ENCODE data around the gene FILIP1L. TPM values are rescaled to one million over a fixed set of nuclear protein-coding genes. Genes with fewer than 3 reads are reported as not detected.

The FILIP1L gene
- total RNA-seq, 1 experiment from 2014 or later, result 4.3 TPM

- Histone ChIP-seq H3K9me3 (ENCODE audit: low read depth, low read length, poor library complexity, severe bottlenecking) (no peaks in the 10 kb centered on the region), H3K4me3 (ENCODE audit: low read depth, low read length, poor library complexity, severe bottlenecking) (no peak overlapping the region), H3K36me3 (ENCODE audit: insufficient read depth, low read length, poor library complexity, severe bottlenecking) (no peaks in the 10 kb centered on the region), H3K4me1 (ENCODE audit: insufficient read depth, low read length, poor library complexity, severe bottlenecking) (no peaks in the 10 kb centered on the region), H3K27me3 (replicated peaks; ENCODE audit: insufficient read depth, low read depth, low read length, poor library complexity) (no peaks in the 10 kb centered on the region), H3K27ac (ENCODE audit: low read depth, low read length, poor library complexity, severe bottlenecking) (no peak overlapping the region)
- CTCF ChIA-PET, result no interaction called here
- BruUV-seq (replicated peaks), result no TSS peak
- intact Hi-C loops (cut with micrococcal nuclease; ENCODE audit: unreplicated experiment), result no loop called here
- DNase-seq (ENCODE audit: low spot score), result no peak
- TF ChIP-seq, protein P1, sequence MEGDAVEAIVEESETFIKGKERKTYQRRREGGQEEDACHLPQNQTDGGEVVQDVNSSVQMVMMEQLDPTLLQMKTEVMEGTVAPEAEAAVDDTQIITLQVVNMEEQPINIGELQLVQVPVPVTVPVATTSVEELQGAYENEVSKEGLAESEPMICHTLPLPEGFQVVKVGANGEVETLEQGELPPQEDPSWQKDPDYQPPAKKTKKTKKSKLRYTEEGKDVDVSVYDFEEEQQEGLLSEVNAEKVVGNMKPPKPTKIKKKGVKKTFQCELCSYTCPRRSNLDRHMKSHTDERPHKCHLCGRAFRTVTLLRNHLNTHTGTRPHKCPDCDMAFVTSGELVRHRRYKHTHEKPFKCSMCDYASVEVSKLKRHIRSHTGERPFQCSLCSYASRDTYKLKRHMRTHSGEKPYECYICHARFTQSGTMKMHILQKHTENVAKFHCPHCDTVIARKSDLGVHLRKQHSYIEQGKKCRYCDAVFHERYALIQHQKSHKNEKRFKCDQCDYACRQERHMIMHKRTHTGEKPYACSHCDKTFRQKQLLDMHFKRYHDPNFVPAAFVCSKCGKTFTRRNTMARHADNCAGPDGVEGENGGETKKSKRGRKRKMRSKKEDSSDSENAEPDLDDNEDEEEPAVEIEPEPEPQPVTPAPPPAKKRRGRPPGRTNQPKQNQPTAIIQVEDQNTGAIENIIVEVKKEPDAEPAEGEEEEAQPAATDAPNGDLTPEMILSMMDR (conservative IDR thresholded peaks at IDR 0.05; ENCODE audit: low read depth, low read length), result no peak
- POLR2A ChIA-PET (ENCODE audit: low non-redundant PET), result no interaction called here
These were observed 112.6 kb downstream of the FILIP1L start for GRCh38 chr3:100001526-100002270.

GRCh38 chr3:100001083-100001482 lies 113.2 kb downstream of the FILIP1L start:
- no peaks in the 10 kb centered on the region for H3K27me3 ChIP-seq (replicated peaks; ENCODE audit: insufficient read depth, low read depth, low read length, poor library complexity)
- H3K27ac ChIP-seq (ENCODE audit: low read depth, low read length, poor library complexity, severe bottlenecking), result no peak overlapping the region
- no peak for TF ChIP-seq EZH2 (IDR thresholded peaks at IDR 0.05; ENCODE audit: borderline replicate concordance, low read depth, low read length, poor library complexity, severe bottlenecking)
- TF ChIP-seq, protein P1 (conservative IDR thresholded peaks at IDR 0.05; ENCODE audit: low read depth, low read length), result no peak
- intact Hi-C loops (cut with micrococcal nuclease; ENCODE audit: unreplicated experiment), result no loop called here
- no peaks in the 10 kb centered on the region for H3K36me3 ChIP-seq (ENCODE audit: insufficient read depth, low read length, poor library complexity, severe bottlenecking)
- no peak for DNase-seq (ENCODE audit: low spot score)
- H3K4me3 ChIP-seq (ENCODE audit: low read depth, low read length, poor library complexity, severe bottlenecking), result no peak overlapping the region
- H3K4me1 ChIP-seq (ENCODE audit: insufficient read depth, low read length, poor library complexity, severe bottlenecking), result no peaks in the 10 kb centered on the region
- ChIA-PET POLR2A (ENCODE audit: low non-redundant PET) (no interaction called here), CTCF (no interaction called here)
- no TSS peak for BruUV-seq (replicated peaks)
- no peaks in the 10 kb centered on the region for H3K9me3 ChIP-seq (ENCODE audit: low read depth, low read length, poor library complexity, severe bottlenecking)

DNA sequence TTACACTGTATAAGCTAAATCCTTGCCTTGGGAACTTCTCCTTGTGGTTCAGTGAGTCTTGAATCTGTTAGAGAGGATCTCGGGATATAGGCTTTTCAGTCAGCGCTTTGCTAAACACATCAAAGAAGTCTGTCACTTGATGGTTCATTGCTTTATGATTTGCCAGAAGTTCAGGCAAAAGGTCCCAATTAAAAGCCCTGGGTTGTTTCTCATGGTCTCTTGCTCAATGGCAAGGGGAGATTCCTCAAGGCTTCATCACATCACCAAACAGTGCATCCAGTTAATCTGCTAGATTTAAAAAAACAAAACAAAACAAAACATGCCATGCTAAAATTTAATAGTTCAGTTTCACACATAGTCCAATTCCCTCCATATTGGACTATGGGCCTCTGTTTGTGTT lies 114.8 kb downstream of the FILIP1L start:
- H3K4me3 ChIP-seq (ENCODE audit: low read depth, low read length, poor library complexity, severe bottlenecking), result no peak overlapping the region
- no peaks in the 10 kb centered on the region for H3K27me3 ChIP-seq (replicated peaks; ENCODE audit: insufficient read depth, low read depth, low read length, poor library complexity)
- BruUV-seq (replicated peaks), result no TSS peak
- H3K9me3 ChIP-seq (ENCODE audit: low read depth, low read length, poor library complexity, severe bottlenecking), result no peaks in the 10 kb centered on the region
- TF ChIP-seq, protein P1 (conservative IDR thresholded peaks at IDR 0.05; ENCODE audit: low read depth, low read length), result no peak
- TF ChIP-seq EZH2 (IDR thresholded peaks at IDR 0.05; ENCODE audit: borderline replicate concordance, low read depth, low read length, poor library complexity, severe bottlenecking), result no peak
- no peak for DNase-seq (ENCODE audit: low spot score)
- ChIA-PET CTCF (no interaction called here), POLR2A (ENCODE audit: low non-redundant PET) (no interaction called here)
- H3K27ac ChIP-seq (ENCODE audit: low read depth, low read length, poor library complexity, severe bottlenecking), result no peak overlapping the region
- H3K36me3 ChIP-seq (ENCODE audit: insufficient read depth, low read length, poor library complexity, severe bottlenecking), result no peaks in the 10 kb centered on the region
- H3K4me1 ChIP-seq (ENCODE audit: insufficient read depth, low read length, poor library complexity, severe bottlenecking), result no peaks in the 10 kb centered on the region
- intact Hi-C loops (cut with micrococcal nuclease; ENCODE audit: unreplicated experiment), result no loop called here
